ENCODE data around the gene LONP2.
"Not testable (repeated sequence)": the region's sequence is repeated elsewhere in the genome, so short reads cannot be mapped to it uniquely, and the experiment has no call there.

Gene LONP2

GRCh38 chr16:48366165-48367093 is 122.3 kb downstream of the LONP2 start:
- peak overlapping the region; percentile 68 for H3K4me3 ChIP-seq (ENCODE audit: low read depth, low read length)
- TF ChIP-seq CTCF (IDR thresholded peaks at IDR 0.05; ENCODE audit: low read depth, low read length): no peak

GRCh38 chr16:48367441-48368049 is 123.4 kb downstream of the LONP2 start:
- TF ChIP-seq CTCF (IDR thresholded peaks at IDR 0.05; ENCODE audit: low read depth, low read length): no peak
- no peak overlapping the region for H3K4me3 ChIP-seq (ENCODE audit: low read depth, low read length)

GRCh38 chr16:48369765-48370164 is 125.7 kb downstream of the LONP2 start:
- no peak for TF ChIP-seq CTCF (IDR thresholded peaks at IDR 0.05; ENCODE audit: low read depth, low read length)
- H3K4me3 ChIP-seq (ENCODE audit: low read depth, low read length): no peak overlapping the region

- TF ChIP-seq CTCF (IDR thresholded peaks at IDR 0.05; ENCODE audit: low read depth, low read length): no peak
- H3K4me3 ChIP-seq (ENCODE audit: low read depth, low read length): no peak overlapping the region
These were observed 126.1 kb downstream of the LONP2 start for GRCh38 chr16:48370229-48370628.

GRCh38 chr16:48370668-48371392 is 126.7 kb downstream of the LONP2 start:
- H3K4me3 ChIP-seq (ENCODE audit: low read depth, low read length): not testable (repeated sequence)

- H3K4me3 ChIP-seq (ENCODE audit: low read depth, low read length): no peak overlapping the region
- no peak for TF ChIP-seq CTCF (IDR thresholded peaks at IDR 0.05; ENCODE audit: low read depth, low read length)
These were observed 127.3 kb downstream of the LONP2 start for GRCh38 chr16:48371393-48371780.

GRCh38 chr16:48372744-48373143 is 128.6 kb downstream of the LONP2 start:
- no peak for TF ChIP-seq CTCF (IDR thresholded peaks at IDR 0.05; ENCODE audit: low read depth, low read length)
- no peak overlapping the region for H3K4me3 ChIP-seq (ENCODE audit: low read depth, low read length)
